Measurements from ENCODE around the gene KIF1B. TPM values are rescaled to one million over a fixed set of nuclear protein-coding genes. Genes with fewer than 3 reads are reported as not detected.

Gene KIF1B
- total and polyA plus RNA-seq, 9 of the 15 experiments (the other 6 are each of a cell fraction or from before 2014, with no cell fraction given), result 2.8 to 19.8 (median 11.9) TPM

GRCh38 chr1:10288029-10288615 is 77.8 kb downstream of the KIF1B start:
- H3K9ac ChIP-seq (ENCODE audit: insufficient read depth in 1 of 2, low read depth in 2 of 2, low read length in 2 of 2), result no peak overlapping the region
- intact Hi-C loops (cut with micrococcal nuclease) (no loop called here), in situ Hi-C loops (cut with MboI) (no loop called here)
- H3K9me3 ChIP-seq (replicated peaks; ENCODE audit: control insufficient read depth, insufficient read depth, low read depth, low read length), result no peaks in the 10 kb centered on the region
- POLR2A ChIA-PET, result interaction anchor here (0.7 kb wide), 1 partner anchor 9 kb away, joined by 5 read pairs; no protein-coding TSS in a partner anchor
- H3K27ac ChIP-seq (ENCODE audit: extremely low read depth, low read depth, low read length), result no peak overlapping the region
- WGBS (ENCODE audit: insufficient coverage, low coverage, missing lambda C conversion rate), result 71% methylated on average over 3 of the region's 3 CpGs
- no peaks in the 10 kb centered on the region for H3K27me3 ChIP-seq (ENCODE audit: control insufficient read depth in 2 of 2, insufficient read depth in 2 of 2, low read length in 2 of 2)
- H3K79me2 ChIP-seq (ENCODE audit: control insufficient read depth, insufficient read depth, low read length), result no peaks in the 10 kb centered on the region
- DNase-seq (ENCODE audit: extremely low read depth in 1 of 4, low spot score in 3 of 4) (no peak), FAIRE-seq (no peak), ATAC-seq (no peak)
- peaks cover 0 to 2% of the 10 kb centered on the region in 2 experiments; a peak in 1 of 5 replicates for H3K4me1 ChIP-seq (replicated peaks in 1 of 2; ENCODE audit: control insufficient read depth in 2 of 2, insufficient read depth in 2 of 2, low read length in 2 of 2)
- H2AFZ ChIP-seq (ENCODE audit: low read depth, low read length), result no peak overlapping the region
- H3K4me3 ChIP-seq, result no peak overlapping the region
- H3K9me1 ChIP-seq (ENCODE audit: control insufficient read depth, insufficient read depth, low read length), result no peaks in the 10 kb centered on the region
- no TSS peak for BruUV-seq (replicated peaks)
- no peaks in the 10 kb centered on the region for H4K20me1 ChIP-seq (replicated peaks; ENCODE audit: control insufficient read depth, insufficient read depth, low read length)
- CTCF ChIA-PET (ENCODE audit: low intra/inter-chr PET ratio), result no interaction called here
- H3K4me2 ChIP-seq (ENCODE audit: insufficient read depth, low read length), result no peak overlapping the region
- H3K36me3 ChIP-seq (ENCODE audit: control insufficient read depth, insufficient read depth, low read length), result peaks cover 2% of the 10 kb centered on the region; the same call in 1 of the 3 replicates
- TF ChIP-seq, protein P1, sequence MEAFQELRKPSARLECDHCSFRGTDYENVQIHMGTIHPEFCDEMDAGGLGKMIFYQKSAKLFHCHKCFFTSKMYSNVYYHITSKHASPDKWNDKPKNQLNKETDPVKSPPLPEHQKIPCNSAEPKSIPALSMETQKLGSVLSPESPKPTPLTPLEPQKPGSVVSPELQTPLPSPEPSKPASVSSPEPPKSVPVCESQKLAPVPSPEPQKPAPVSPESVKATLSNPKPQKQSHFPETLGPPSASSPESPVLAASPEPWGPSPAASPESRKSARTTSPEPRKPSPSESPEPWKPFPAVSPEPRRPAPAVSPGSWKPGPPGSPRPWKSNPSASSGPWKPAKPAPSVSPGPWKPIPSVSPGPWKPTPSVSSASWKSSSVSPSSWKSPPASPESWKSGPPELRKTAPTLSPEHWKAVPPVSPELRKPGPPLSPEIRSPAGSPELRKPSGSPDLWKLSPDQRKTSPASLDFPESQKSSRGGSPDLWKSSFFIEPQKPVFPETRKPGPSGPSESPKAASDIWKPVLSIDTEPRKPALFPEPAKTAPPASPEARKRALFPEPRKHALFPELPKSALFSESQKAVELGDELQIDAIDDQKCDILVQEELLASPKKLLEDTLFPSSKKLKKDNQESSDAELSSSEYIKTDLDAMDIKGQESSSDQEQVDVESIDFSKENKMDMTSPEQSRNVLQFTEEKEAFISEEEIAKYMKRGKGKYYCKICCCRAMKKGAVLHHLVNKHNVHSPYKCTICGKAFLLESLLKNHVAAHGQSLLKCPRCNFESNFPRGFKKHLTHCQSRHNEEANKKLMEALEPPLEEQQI (IDR thresholded peaks at IDR 0.05), result no peak
- TF ChIP-seq SRSF3 (IDR thresholded peaks at IDR 0.05; ENCODE audit: insufficient read depth, low read length) (no peak), ZNF121 (CRISPR knock-in tag; conservative IDR thresholded peaks at IDR 0.05) (no peak), MLLT1 (IDR thresholded peaks at IDR 0.05) (no peak), DIDO1 (tag; IDR thresholded peaks at IDR 0.05; ENCODE audit: low read depth) (no peak), PURB (CRISPR knock-in tag; IDR thresholded peaks at IDR 0.05; ENCODE audit: low read depth) (no peak), KAT8 (IDR thresholded peaks at IDR 0.05; ENCODE audit: low read depth) (no peak), CTBP1 (IDR thresholded peaks at IDR 0.05; ENCODE audit: borderline replicate concordance) (no peak), UBTF (IDR thresholded peaks at IDR 0.05; ENCODE audit: borderline replicate concordance in 1 of 2, low read depth in 2 of 2, low read length in 2 of 2) (no peak), GATAD2A (IDR thresholded peaks at IDR 0.05) (no peak)
- TF ChIP-seq, protein P2, sequence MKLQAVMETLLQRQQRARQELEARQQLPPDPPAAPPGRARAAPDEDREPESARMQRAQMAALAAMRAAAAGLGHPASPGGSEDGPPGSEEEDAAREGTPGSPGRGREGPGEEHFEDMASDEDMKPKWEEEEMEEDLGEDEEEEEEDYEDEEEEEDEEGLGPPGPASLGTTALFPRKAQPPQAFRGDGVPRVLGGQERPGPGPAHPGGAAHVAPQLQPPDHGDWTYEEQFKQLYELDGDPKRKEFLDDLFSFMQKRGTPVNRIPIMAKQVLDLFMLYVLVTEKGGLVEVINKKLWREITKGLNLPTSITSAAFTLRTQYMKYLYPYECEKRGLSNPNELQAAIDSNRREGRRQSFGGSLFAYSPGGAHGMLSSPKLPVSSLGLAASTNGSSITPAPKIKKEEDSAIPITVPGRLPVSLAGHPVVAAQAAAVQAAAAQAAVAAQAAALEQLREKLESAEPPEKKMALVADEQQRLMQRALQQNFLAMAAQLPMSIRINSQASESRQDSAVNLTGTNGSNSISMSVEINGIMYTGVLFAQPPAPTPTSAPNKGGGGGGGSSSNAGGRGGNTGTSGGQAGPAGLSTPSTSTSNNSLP (IDR thresholded peaks at IDR 0.05; ENCODE audit: borderline replicate concordance, low read depth, low read length), result no peak
